SU-DHL-6 (cell line): ENCODE data around the gene GKN1.

ENCODE experiments used
- EZH2phosphoT487 ChIP-seq: fragments of 200-600 bp; sonication (generic), shearing (Covaris generic); conservative IDR thresholded peaks from 2 replicates; pipeline ENCODE4 v1.6.1; 2018; ENCODE audit warnings: mild to moderate bottlenecking, antibody characterized with exemption, low read length, moderate library complexity, mixed read lengths
- TF ChIP-seq, protein P1 (sequence below): fragments of 200-600 bp; sonication (generic); IDR thresholded peaks from one replicate; pipeline ENCODE4 v1.5.1; 2017; ENCODE audit warnings: antibody characterized with exemption, mild to moderate bottlenecking, low read length, moderate library complexity; ENCODE audit not compliant: insufficient read depth, poor library complexity, severe bottlenecking

DNA sequence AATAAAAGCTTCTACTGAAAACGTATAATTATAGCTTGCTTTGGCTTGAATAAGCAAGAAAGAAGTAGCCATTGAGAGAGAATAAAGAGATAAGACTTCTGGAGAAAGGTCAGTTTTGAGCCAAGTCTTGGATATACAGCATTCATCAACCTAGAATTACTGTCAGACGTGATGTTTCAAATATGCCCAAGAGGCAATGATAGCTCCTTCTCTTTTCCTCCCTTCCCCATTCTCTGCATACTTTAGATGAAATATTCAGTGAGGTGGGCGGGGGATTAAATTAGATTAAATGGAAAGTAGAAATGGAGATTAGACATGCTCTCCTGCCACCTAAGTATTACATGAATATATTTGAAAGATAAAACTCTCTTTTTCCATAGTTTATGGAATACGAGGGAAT is 47.3 kb downstream of the GKN1 start:
- TF ChIP-seq, protein P1, sequence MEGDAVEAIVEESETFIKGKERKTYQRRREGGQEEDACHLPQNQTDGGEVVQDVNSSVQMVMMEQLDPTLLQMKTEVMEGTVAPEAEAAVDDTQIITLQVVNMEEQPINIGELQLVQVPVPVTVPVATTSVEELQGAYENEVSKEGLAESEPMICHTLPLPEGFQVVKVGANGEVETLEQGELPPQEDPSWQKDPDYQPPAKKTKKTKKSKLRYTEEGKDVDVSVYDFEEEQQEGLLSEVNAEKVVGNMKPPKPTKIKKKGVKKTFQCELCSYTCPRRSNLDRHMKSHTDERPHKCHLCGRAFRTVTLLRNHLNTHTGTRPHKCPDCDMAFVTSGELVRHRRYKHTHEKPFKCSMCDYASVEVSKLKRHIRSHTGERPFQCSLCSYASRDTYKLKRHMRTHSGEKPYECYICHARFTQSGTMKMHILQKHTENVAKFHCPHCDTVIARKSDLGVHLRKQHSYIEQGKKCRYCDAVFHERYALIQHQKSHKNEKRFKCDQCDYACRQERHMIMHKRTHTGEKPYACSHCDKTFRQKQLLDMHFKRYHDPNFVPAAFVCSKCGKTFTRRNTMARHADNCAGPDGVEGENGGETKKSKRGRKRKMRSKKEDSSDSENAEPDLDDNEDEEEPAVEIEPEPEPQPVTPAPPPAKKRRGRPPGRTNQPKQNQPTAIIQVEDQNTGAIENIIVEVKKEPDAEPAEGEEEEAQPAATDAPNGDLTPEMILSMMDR: no peak
- TF ChIP-seq EZH2phosphoT487: no peak
